Pons (tissue), 1 donor: ENCODE results near the gene DKK2.
A peak's percentile ranks its signal among the peaks of the same experiment; 100 is the strongest.

Experiments used
- DNase-seq: peaks from one replicate; pipeline ENCODE4 v3.0.0-alpha.2; 2016; ENCODE audit warnings: low spot score

DKK2 gene, protein sequence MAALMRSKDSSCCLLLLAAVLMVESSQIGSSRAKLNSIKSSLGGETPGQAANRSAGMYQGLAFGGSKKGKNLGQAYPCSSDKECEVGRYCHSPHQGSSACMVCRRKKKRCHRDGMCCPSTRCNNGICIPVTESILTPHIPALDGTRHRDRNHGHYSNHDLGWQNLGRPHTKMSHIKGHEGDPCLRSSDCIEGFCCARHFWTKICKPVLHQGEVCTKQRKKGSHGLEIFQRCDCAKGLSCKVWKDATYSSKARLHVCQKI

DNA sequence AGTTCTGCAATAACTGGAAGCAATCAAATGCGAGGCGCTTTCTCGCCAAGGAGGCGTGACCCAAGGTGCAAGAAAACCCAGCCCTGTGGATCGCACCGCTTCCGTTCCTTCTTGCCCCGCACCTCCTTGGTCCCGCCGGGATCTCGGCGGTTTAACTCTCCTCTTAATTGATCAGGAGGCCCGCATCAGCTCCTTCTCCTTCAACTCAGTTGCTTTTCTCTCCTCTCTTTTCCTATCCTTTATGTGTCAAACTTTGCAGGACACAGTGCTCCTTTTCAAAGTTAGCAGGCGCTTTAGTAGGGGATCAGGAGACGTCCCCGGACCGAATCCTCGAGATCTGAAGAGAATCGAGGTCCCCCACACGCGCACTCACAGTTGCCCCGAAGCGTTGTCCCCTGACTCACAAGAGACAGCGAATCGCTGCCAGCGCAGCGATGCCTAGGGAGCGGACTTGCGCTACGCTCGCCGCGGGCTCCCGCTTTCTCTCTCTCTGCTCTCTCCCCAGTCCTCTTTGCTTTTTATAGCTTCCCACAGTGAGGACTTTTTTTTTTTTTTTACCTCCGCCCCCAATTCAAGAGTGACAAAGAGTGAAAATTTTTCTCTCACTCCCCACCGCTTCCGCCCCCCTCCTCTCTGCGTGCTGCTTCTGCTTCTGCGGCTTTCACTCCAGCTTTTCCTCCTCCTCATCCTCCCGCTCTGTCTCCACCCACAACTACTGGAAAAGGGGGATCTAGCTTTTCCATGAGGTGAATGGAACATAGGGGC is at the start of gene DKK2:
Gene DKK2, minus strand, starts transcription at position 495 of the 765 bp plus-strand sequence. CDS start 722 bp downstream, outside the sequence.
- no peak for DNase-seq

DNA sequence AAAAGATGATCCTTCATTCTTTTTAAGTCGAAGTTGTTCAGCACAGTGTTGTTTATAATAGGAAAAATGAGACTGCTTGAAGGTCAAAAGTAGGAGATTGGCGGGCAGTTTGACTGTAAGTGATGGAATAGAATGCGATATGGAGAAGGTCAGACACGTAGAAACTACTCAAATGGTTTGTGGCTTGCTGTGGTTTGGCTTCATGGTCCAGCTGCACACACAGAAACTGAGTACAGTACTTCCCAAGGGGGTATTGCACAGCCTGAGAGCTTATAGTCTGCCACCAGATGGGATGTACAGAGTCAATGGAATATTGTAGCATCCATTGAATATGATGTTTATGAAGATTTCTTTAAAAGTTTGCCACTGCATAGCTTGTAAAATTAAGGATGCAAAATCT is 41.1 kb upstream of the DKK2 start:
- no peak for DNase-seq

DNA sequence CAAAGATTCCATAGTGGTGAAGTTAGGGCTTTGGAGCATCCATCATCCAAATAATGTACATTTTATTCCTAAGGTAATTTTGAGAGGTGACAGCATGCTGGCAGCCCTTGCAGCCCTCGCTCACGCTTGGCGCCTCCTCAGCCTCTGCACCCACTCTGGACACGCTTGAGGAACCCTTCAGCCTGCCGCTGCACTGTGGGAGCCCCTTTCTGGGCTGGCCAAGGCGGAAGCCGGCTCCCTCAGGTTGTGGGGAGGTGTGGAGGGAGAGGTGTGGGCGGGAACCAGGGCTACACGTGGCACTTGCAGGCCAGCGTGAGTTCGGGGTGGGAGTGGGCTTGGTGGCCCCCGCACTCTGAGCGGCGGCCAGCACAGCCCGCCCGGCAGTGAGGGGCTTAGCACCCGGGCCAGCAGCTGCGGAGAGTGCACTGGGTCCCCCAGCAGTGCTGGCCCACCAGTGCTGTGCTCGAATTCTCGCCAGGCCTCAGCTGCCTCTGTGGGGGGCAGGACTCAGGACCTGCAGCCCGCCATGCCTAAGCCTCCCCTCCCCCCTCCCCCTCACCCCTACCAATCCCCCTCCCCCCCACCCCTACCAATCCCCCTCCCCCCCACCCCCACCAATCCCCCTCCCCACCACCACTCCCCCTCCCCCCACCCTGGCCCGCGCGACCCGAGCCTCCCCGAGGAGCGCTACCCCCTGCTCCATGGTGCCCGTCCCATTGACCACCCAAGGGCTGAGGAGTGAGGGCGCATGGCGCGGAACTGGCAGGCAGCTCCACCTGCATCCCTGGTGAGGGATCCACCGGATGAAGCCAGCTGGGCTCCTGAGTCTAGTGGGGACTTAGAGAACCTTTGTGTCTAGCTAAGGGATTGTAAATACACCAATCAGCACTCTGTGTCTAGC is 37.0 kb upstream of the DKK2 start:
- DNase-seq: no peak

DNA sequence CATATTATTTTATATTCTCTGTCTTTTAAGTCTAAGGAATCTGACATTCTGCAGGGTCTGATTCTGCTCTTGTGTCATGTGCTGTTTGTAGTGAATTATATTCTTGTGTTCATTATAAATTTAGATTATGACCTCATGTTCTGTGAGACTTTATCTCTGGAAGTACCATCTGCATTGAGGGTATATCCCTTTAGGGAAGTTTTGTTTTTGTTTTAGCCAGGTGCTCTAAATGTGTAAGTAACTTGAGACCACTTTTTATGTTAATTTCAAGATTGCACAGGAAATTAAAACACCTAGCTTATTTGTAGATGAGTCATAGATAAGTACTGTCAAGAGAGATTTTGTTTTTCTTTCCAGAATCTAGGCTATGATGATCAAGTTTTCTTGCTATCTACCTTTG is 35.0 kb upstream of the DKK2 start:
- no peak for DNase-seq

DNA sequence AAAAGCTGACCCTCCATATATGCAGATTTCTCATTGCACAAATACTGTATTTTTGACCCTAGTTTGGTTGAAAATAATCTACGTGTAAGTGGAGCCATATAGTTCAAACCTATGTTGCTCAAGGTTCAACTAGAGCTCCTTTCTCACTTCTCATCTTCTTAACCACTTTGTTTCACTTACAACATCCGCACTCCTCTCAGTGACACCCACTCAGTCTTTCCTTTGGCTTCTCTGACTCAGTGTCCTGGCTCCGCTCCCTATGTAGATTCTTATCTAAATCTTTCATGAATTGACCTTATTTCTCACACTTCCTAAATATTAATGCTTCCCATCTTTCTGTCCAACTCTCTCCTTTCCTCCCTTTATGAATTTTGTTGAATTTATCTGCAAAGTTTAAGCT is 32.9 kb upstream of the DKK2 start:
- no peak for DNase-seq

DNA sequence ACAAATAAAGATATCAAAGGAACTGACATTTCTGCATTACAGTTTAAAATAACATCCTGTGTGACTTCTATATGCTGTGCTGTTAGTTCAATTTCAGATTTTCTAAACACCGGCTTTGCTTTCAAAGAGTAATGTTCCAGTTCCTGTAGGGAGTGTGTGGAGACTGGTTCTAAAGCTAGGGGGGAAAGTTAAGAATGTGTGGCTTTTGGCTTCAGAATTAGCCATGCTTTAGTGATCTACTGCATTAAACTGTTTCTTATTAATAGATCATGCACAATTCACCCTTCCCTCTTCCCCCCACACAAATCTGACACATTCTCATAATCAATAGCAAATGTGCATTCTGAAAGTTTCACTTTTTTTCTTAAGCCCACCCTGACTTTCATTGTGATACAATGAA is 32.0 kb upstream of the DKK2 start:
- no peak for DNase-seq

DNA sequence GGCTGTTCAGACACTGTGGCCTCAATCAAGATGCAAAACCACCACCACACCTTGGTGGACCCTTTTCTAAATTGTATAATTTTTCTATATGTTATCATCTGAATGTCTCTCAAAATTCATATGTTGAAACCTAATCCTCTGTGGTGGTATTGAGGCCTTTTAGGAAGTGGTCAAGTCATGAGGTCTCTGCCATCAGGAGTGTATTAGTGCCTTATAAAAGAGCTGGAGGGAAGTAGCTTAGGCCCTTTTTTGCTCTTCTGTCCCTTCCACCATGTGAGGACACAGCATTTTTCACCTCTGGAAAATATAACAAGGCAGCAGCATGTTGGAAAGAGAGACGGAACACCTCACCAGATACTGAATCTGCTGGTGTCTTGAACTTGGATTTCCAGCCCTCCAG is 30.5 kb upstream of the DKK2 start:
- DNase-seq: no peak

DNA sequence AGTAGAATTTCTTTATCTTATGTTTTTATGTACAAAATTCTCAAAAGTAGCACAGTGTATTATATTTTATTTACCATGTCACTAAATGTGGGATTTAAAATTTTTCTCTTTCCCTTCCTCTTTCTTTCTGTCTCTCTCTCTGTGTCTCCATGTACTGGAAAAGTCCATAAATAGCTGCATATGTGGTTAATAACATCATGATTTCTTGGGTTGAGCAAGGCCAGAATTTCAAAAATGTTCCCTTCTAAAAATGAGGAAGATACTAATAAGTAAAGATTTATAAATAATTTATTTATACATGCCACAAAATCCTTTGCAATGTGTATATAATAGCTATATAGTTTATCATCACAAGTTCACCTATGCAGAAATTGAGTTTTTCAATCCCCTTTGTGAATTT is 29.1 kb upstream of the DKK2 start:
- no peak for DNase-seq

DNA sequence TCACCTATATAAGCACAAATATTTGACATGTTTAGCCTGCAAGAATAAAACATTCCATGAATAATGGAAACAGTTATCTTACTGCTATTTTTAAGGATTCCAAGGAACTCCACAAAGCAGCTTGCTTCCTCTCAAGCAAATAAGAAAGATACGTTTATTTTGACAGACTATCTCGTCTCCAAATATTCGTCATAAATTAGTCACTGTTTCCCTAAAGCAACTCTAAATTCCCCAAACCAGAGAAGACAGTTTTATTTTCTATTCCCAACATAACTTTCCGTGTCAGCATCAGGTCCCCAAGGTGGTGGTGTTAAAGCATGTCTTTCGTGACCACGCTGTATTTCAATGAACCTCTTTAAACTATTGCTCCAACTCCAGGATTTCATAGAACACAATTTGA is 24.3 kb upstream of the DKK2 start:
- DNase-seq: no peak

DNA sequence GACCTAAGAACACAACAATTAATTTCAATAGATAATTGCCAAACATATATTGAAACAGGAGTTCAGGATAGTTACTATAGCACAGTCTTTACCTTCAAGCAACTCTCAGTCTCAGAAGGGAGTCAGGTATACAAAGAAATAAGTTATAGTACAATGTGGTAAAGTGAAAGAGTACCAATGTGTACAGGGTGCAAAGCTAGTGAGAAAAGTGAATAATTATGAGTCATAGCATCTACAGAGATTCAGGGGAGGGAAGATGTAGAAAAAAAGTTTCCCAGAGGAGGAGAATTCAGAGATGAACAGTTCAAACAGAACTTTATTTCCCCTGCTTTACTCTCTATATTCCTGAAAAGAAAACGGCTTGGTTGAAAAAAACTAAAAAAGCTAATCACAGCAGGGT is 22.7 kb upstream of the DKK2 start:
- DNase-seq: no peak

DNA sequence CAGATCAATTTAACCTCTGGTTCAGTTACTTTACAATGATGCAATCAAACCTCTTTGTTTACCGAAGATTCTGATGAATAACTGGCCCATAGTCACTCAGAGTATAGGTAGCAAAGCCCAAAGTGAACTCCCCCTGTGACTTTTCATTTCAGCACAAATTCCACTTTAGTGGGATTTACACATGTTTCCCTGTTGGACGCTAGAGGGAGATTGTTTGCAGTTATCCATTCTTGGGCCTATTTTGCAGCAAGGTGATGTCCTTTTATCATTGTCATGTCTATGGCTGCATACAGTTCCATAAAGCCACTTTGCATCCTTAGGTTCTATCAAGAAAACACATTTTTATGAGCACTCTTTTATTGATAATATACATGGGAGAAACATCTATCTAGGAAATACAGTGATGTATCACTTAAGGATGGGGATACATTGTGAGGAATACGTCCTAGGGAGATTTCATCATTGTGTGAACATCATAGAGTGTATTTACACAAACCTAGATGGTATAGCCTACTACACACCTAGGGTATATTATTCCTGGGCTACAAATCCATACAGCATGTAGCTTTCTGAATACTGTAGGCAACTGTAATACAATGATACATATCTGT is 14.5 kb upstream of the DKK2 start:
- peak; percentile 18 for DNase-seq

DNA sequence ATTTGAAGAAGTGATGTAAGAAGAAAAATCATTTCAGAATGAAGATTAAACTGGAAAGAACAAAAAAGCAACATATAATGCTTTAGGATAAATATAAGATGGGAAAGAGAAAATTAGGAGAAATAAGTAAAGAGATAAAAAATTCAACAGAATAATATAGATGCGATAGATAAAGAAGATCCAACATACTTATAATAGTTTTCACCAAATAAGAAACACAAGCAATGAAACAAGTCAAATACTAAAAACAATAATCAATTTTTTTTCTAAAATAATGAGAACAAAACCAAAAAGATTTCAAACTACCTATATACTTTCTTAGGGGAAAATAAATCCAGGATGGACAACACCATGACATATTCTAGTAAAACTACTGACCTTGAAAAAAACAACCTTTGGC is 10.1 kb upstream of the DKK2 start:
- DNase-seq: no peak

DNA sequence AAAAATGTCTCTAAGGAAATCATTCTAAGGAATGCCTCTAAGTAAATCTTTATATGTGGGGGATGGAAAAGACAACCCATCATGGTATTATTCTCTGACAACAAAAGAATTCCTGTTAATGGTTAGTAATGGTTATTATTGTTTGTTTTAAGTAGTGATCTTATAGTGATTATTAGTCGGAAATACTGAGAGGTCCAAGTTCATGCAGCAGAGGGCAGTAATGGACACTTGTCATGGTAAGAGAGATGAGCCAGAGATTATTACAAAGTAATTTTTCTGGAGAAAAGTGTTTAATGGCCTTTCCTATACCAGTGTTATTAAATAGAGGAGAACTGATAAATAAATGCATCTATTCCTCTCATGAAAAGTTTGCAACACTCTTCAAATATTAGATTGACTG is 8.1 kb upstream of the DKK2 start:
- no peak for DNase-seq

DNA sequence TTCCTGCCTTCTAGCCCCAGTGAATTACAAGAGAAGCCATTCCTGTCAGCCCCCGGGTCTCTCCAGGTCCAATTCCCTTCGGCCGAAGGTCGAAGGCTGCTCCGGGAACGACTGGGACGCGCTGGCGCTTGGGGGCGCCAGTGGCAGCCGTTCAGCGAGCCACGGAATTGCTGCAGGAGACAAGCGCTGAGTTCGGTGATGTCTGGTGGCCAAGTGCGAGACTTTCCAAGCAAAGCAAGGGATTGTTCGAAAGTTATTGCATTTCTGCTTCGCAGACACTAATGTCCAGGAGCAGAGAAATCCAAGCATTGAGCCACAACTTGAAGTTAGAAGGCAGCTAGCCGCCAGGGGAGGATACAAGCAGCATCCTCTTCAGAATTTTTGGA is 1.1 kb upstream of the DKK2 start:
- peak; percentile 49 for DNase-seq

DNA sequence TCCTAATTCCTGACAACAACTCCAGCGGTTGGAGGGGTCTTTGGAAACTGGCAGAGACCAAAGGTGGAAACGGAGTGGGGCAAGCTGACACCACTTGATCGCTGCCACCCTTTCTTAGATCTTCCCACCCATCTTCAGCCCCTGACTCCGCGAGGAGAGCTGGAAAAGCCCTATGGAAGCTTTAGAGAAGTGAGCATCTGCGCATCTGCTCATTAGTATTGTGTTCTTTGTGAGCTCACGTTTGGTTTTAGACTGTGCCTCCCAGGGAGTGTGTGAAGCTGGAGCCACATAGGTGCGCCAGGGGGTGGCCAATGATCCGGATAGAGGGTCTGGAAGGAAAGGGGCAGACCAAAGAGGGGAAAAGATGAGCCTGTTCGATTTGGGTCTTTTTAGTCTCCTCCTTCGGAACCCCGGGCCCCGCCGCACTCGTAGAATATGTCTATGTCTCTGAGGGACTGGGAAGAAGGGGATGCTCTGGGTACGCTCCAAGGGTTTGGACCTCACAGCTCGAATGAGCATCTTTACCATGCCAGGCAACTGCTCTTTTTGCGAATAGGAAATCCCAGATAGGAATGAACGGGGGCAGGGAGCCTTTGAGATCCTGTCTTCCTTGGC is 578 bp upstream of the DKK2 start:
- DNase-seq: no peak

DNA sequence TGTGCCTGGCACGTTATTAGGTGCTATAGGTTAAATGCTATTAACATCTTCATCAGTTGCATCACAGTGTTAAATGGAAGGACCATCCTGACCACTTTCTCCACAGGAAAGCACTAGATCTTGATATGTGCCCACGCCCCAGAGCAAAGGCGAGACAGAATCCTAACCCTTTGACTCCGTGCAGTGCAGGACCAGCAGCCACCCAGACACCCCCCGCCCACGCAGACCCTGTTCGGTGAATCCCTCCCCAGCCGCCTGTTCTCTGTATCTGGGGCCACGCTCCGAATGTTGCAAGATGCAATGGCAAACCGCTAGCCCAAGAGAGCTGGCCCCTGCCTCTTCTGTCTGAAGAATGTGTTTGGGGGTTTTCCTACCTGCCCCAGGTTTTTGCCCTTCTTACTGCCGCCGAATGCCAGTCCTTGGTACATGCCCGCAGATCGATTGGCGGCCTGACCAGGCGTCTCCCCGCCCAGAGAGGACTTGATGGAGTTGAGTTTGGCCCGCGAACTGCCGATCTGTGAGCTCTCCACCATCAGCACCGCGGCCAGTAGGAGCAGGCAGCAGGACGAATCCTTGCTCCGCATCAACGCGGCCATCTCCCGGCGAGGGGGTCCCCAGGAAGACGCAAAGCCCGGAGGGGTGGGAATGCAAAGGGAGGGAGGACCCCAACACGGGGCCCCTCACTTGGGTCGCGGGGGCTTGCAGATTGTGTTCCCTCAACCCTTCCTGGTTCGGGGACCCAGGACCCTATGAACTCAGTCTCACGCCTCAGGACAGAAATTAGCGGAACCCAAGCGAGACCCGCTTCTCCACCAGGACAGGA is 906 bp downstream of the DKK2 start:
- DNase-seq: no peak

DNA sequence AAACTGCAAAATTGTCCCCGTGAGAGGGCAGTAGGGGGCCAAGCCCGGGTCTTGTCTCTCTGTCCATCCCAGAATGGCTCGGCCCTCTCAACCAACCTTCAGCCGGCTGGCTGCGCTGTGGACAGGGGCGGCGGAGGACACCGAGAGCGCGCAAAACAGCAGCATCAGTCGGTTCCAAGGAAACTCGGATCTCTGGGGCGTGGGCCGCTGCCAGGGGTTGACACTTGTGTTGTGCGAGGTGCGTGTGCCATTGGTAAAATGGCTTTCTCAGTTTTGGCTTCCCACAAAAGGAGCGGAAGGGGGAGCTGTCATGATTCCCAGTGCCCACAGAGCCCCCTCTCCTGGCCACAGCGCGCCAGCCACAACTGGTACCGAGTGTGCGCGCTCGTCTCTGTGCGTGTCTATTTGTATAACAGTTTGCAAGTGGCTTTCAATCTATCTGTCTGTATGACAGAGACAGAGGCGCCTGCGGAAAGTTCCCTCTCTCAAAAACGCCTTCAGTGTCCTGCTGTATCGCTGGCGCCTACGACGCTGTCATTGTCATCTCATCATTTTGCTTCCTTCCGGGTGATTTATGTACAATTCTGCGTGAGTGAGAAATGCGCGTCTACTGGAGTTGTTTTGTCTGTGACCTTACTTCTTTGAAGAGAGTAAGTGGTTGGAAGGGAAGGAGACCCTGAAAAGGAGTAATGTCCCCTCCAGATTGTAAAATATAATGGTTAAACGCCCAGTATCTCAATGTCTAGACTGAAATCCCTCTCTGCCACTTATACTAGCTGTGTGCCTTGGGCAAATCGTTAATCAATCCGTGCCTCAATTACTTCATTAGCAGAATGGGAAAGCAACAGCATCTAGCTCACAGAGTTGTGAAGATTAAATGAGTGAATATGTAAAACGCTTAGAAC is 1.8 kb downstream of the DKK2 start:
- DNase-seq: peak; percentile 57

DNA sequence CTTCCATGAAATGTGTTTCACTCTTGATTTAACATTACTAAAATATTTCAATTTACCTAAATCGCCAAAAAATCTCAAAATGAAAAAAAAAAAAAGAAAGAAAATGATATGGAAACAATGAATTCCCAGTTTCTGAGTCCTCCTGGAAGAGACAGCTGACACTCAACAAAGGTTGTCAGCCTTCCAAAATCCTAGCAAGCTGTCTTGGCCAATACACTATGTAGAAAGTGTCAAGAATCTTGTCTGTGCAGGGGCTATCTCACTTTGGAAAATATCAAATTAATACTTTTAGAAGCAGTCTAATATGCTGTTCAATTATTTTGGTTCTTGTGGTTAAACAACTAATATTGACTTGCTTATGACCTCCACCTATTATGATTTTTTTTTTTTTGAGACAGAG is 8.7 kb downstream of the DKK2 start:
- DNase-seq: no peak

DNA sequence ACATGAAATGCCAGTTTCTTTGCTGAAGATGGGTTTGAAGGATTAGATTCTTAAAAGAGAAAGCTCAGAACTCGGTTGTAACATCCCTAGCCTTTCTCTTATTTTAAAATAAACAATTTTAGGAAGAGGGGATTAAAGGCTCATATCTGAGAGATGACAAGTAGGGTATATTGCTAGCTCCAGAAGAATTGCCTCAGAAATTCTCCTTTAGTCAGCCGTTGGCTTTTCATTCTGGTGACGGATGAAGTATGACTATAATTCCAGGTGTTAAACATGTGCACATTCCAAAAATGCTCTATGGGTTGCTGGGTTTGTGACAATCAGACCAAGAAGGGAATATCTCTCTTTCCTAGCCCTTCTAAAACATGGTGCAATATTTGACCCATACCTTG is 17.8 kb downstream of the DKK2 start:
- no peak for DNase-seq
